T1000 (cell line): Measurements from ENCODE around the gene CSNK2A2.

Experiments used
- DNase-seq: peaks from one replicate; lab custom pipeline; 2025; ENCODE audit warnings: mixed read lengths; lab: John Stamatoyannopoulos, UW

The CSNK2A2 gene

DNA sequence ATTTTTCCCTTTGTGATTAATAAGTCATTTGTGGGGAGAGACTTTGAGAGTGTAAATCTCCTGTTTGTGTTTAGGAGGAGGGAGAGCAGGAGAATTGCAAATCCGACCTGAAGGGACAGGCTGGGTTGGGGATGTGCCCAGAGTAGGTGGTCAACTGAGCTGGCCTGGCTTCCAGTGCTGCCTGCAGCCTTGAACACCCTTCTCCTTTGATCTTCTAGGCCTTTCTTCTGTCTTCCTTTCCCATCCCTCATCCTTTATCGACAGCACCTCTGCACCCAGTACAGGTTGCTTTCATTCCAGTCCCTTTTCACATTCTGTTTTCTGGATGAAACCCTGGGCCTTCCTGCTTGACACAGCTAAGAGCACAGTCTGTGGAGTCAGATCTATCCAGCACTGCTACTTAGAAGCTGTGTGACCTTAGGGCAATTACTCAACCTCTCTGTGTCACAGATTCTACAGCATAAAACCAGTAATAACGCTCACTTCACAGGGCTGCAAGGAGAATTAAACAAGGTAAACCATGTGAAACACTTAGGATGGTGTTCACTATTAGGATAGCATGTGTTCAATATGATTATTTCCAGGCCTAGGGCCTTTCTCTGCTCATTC is 1.0 kb upstream of the CSNK2A2 start:
- DNase-seq: no peak

DNA sequence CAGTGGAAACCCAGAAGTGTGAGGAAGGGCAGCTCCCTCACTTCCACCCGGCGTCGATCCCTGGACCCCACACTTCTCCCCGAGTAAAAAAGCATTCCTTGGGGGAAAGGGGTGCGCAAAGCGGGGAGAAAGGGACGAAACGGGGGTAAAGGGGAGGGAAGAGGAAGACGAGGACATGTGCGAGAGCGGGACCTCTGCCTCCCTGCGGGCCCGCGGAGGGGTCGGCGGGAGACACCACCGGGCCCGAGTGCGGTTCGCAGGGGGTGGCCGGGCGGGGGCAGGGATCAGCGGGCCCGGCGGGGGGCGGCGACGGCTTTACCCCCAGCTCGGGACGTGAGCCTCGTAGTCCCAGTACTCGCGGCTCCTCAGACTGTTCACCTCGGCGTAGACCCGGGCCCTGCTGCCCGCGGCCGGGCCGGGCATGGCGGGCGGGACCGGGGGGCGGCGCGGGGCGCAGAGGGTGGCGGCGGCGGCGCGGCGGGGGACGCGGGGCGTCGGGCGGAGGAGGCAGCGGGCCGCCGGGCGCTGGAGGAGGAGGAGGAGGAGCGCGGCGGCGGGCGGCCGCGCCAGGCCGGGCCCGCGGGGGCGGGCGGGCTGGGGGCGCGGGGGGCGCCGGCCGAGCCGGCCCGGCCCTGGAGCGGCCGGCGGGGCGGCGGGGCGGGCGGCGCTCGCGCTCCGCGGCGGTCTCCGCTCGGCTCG is 443 bp downstream of the CSNK2A2 start:
- no peak for DNase-seq

DNA sequence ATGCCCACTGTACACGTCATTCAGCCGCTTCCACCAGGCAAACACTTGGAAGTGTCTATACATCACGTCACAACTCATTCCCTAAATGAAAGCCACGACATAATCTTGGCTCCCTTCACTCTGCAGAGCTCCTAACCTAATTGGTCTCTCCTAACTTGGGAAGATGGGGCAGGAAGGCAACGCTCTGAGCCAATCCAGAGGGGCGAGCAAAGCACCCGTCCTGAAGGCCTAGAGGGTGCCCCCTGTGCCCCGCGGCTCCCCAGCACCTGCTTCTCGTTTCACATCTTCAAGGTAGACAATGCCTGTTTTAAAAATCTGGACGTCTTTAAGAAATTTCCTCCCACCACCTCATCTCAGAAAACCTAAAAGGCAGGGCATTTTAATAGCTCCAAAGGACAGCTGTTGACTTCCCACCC is 1.0 kb downstream of the CSNK2A2 start:
- no peak for DNase-seq

DNA sequence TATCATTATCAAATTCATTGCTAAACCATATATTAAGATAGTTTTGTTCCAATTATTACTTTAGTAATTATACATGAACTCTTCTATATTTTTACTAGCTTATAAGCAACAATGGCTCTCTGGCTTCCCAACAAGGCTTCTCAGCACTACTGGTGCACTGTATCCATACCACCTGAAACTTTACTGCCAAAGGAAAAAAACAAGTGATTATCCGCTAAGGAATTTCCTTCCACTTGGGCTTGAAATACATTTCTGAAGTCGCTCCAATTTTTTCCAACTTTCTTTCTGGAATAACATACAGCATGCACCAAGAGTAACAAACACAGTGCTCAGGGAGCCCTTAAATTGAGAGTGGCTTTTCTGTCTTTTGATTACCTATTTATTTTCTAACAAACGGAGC is 2.1 kb downstream of the CSNK2A2 start:
- DNase-seq: no peak

DNA sequence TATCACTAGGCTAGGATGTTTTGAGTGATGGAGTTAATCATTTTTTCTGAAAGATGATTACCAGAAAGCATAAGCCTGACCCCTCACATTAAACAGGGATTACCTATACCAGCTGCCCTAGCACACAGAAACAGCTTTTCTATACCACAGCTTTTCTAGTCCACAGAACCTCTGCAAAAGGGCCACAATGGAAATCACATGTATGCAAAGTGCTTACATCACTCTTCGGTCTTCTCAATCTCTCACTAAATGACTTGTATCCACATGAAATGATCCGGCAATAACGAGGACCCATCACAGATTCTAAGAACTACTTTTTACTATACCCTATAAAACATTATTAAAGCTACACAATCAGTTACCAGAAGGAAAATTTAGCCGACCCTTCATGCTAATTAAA is 2.6 kb downstream of the CSNK2A2 start:
- DNase-seq: no peak

DNA sequence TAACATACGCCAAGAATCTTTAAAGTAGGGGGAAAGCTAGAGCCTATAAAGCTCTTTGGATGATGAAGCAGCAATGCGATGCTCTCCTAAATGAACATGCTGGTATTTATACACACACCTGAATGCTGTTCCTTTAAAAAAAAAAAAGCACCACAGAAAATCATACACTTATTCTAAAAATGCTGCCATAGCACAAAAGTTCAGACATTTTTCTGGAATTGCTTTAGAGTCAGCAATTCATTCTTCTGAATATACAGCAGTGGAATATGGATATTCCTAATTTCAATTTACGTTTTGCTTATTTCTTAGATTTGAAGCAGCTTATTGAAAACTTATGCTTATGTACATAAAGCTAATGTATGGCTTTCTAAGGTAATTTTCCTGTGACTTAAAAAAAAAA is 3.1 kb downstream of the CSNK2A2 start:
- no peak for DNase-seq

DNA sequence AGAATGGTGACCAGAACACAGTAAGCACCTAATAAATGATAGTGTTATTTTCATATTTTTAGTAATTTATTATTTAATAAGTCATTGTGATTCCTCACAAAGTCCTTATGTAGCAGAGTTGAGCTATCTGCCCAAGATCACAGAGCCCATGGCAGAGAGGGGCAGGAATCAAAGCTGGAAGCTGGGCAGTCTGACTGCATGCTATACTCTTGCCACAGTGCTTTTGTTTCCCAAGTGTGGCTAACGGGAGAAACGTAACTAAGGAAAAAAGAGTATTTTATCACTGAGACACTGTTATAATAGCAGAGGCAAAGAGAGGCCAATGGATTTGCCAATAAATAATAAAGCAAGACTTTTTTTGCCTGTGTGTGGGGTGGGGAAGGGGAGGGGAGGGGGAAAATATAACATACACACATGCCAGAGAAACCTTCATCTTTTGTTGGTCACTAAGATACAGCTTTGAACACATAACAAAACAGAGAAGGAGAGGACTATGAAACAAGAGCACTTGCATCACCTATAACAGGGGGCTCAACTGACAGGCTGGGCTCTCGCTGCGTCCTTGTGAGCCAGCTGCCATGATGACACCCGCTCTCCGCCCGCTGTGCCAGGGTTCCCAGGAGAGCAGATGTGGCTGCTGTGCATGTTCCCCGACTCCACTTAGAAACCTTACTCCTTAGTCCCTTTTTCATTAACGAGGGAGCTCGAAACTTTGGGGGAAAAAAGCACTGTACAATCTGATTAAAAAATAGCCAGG is 10.1 kb downstream of the CSNK2A2 start:
- no peak for DNase-seq

DNA sequence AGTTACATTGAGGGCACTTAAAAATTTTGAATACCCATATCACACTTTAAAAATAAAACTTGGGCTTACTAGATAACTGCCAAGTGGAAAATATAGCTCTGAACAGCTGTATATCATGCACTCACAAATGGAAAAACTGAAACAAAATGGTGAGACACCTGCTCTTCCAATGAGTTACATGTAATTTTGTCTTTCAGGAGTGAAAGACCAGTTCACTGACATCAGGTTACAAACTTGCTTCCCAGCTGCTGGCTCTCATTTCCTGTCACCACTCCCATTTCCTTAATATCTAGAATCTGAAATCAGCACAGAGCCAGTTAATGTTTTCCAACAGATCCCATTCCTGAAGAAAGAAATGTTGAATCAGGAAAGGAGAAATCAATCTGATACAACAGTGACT is 10.8 kb downstream of the CSNK2A2 start:
- DNase-seq: no peak

DNA sequence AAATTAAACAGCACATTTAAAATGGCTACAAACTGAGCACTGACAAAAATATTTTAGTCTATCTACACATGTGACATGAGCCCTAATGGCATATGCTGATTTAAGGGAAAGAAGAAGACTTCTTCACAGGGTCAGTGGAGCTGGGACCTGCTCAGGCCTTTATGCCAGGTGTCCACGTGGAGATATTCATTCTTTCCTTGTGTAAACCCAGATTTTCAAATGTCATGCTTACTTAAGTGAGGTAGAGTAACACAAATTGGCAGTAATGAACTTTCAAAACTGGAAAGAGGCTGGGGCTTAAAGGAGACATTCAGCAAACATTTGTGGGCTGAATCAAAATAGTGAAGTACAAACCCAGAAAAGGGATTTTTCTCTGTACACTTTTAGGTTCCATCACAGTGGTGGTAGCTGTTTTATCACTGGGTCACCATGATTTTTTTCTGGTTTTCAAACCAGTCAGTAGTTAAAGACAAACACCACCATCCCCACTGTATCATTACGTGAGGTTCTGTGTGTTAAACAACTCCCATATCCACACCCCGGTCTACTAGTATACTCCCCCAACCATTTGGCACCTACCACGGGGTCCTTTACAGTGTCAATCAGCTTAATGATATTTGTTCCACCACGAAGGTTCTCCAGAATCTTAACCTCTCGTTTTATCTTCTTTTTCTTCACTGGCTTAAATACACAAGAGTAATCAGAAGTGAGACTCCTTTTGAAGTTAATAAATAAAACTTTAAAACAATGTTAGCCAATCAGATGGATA is 11.5 kb downstream of the CSNK2A2 start:
- no peak for DNase-seq

DNA sequence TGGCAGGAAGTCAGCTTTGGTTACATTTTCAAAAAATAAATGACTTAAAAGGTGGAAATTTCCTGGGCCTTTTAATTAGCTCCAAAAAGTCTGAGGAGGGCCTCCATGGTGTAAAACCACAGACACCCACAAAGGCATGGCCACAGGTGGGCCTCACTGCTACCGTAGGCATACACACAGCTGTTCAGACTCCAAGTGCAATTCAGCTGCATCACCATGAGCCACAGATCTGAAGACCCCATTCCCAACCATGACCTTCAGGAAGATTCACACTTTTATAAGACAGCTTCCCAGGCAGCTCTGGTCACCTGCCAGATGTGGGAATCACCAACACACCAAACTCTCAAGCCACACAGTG is 20.6 kb downstream of the CSNK2A2 start:
- DNase-seq: no peak

DNA sequence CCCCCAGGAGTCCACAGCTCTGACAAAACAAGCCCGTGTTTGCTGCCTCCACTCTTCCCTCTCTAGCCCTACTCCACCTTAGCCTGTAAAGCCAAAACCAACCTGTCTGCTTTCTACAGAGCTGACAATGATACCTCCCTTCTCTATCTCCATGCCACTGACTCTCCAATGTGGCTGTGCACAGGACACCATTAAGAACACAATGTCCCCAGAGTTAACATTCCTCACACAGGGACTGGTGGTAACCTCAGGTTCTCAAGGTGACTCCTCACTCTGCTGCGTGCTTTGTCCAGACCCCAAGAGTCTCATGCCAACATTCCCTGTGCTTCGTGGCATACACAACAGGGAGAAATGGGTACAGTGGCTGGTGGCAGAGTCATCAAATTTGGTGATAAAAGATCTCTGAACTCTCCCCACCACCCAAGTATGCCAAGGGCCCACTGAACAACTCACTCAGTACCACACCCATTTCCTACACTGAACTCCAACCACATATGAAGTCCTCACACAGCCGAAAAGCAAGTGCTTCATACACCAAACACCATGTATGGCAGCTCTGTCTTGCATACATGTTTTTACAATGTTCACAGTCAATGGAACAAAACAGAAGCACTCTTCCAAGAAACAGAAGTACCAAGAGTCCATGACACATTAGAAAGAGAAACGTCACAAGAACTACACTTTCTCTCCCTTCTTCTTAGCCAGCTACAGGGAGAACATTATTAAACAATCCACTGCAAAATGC is 21.1 kb downstream of the CSNK2A2 start:
- no peak for DNase-seq

DNA sequence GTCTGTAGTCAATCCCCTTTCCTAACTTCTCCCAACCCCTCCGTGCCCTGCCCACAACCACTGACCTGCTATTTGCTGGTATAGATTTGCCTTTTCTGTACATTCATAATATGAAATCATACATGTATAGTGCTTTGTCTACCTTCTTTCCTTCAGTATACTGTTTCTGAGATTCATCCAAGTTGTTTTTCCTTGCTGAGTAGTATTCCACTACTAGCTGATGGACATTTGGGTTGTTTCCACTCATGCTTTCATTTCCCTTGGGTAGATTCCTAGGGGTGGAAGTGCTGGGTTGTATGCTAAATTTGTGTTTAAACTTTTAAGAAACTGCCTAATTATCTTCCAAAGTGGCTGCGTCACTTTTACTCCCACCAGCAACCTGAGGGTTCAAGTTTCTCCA is 27.7 kb downstream of the CSNK2A2 start:
- DNase-seq: no peak

DNA sequence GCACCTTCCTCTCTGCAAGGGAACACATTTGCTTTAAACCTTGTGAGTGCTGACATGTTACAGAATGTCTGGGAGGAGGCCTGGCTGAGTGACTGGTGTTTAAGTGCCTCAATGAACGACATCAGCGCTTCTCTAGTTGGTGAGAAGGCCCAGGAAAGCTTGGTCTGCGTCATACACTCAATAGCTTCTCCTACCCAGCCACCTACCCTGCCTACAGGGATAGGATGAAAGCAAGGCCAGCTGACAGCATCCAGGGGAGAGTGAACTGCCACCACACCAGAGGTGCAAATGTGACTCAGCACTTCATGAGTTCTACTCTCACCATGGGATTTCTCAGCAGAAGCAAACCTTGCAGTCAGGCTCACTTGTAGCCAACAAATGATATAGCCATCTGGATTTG is 37.1 kb downstream of the CSNK2A2 start:
- DNase-seq: no peak

DNA sequence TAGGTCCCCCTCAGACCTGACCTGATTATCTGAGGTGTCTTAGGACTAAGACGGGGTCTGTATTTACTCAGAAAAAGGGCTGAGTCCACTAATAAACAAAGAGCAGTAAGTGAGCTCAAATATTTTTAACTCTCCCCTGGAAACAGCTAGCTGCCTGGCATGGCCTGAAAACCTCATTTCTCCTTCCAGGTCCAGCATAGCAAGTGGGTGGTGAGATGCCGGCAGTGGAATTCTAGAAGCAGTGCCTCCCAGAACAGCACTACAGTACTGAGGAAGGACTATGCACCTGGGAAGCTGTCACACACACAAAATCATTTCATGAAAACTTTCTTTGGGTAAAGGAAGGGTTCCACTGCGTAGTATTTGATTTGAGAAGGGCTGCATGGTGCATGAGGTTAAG is 39.2 kb downstream of the CSNK2A2 start:
- DNase-seq: no peak

DNA sequence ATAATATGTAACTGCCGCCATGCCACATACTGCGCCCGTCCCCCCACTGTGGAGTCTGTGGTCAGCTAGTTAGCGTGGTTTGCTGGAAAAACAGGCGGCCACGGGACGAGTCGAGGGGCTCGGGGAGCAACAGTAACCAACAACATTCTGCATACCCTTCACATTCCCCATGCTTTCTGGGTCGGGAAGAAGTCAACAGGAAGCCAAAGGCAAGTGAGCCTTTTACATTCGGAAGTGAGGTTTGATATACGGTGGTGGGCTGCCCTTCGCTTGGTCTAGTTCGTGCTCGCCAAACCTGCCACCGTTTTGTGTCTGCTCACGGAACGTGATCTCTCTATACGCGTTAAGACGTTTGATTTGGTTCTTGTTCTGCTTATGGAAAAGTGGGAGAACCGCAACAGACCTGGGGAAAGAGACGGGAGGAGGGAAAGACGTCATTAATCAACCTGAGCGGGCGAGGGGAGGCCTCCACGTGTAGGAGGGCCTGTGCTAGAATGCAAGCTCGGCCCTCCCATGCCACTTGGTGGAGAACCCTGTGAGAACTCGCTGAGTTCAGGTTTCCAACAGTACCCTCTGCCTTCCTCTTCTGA is 39.9 kb downstream of the CSNK2A2 start:
- DNase-seq: no peak

DNA sequence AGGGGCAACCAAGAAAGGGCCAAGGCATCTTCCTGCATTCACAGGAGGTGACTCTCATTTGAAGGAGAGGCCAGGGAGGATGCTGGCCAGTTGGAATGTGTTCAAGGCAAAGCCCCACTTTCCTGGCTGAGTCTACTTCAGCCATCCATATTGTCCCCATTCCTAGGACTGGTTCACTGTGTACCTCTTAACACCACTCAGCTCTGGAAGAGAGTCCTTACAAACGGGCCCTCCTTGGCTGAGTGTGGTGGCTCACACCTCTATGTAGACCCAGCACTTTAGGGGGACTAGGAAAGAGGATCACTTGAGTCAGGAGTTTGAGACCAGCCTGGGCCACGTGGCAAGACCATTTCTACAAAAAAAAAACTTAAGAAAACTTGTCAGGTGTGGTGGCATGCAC is 40.7 kb downstream of the CSNK2A2 start:
- no peak for DNase-seq

DNA sequence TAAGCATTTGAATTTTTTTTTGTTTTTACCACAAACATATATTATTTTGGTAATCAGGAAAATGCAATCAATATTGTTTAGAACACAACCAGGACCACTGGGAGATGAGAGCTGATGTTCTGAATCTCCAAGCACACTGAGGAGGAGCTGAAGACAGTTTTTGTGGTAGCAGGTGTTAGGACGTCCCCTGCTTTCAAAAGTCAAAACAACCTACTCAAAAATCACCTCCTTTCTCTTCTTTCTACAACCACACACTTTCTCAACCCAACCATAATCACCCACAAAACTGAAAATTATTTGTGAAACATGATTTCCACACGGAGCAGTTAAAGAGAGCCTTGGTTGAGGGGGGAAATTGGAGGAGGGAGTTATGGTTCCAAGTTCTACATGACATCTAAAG is 42.1 kb downstream of the CSNK2A2 start:
- no peak for DNase-seq

DNA sequence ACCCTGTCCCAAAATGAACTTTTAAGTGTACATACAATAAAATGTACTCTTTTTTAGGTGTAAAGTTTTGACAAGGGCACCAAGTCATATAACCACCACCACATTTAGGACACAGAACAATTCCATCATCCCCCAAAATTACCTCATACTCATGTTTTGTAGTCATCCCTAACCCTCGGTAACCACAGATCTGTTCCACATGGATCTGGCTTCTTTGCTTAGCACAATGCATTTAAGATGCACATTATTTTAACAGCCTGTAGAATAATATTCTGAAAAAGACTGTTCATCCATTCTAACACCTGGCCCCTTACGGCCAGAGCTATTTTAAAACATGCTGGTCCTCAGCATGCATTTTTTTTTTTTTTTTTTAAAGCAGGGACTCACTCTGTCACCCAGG is 43.6 kb downstream of the CSNK2A2 start:
- no peak for DNase-seq

DNA sequence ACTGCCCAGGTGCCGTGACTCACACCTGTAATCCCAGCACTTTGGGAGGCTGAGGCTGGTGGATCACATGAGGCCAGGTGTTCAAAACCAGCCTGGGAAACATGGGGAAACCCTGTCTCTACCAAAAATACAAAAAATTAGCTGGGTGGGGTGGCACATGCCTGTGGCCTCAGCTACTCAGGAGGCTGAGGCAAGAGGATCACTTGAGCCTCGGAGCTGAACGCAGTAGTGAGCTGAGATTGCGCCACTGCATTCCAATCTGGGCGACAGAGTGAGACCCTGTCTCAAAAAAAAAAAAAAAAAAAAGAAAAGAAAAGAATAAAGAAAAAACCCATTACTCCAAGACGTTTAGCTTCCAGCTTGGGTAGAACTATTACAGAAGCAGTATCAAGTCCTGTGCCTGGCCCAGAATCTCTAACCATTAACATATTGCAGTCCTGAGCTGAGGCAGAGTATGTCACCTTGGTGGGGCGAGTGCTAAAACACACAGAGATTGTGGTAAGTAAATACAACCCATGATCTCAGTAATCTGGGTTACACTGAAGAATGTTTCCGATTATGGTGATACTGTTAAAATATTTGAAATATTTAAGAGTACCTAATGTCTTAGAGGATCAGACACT is 45.5 kb downstream of the CSNK2A2 start:
- DNase-seq: no peak

DNA sequence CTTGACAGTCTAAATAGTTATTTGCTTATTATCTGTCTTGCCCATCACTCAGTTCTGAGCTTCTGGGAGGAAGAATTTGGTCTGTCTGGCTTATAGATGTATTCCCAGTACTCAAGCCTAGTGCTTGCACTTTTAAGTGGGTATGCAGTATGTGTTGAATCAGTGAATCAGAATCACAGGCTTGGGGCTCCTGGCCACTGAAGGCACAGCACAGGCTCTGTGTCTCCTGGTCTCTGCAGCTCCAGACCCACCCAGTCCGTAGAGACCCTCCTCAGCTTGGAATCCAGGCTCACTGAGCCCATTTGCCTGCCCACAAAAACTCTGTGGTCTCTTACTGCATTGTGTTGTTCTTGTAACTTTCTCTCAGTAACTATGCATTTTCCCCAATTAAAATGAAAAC is 49.4 kb downstream of the CSNK2A2 start:
- no peak for DNase-seq

DNA sequence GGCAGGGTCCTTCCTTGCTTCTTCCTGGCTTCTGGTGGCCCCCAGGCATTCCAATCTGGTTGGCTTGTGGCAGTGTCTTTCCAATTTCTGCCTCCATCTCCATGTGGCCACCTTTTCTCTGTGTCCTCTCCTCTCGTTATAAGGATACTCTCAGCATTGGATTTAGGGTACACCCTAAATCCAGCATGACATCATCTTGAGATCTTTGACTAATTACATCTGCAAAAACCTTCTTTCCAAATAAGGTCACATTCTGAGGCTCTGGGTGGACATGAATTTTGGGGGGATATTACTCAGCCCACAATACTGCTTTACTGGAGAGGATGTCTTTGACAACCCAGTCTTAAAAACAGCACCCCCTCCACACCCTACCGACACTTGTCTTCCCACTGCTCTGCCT is 49.8 kb downstream of the CSNK2A2 start:
- DNase-seq: no peak
